A549 (cell line): Measurements from ENCODE around the gene PTTG1IP. TPM values are rescaled to one million over a fixed set of nuclear protein-coding genes. Genes with fewer than 3 reads are reported as not detected.

Source experiments
- ATAC-seq, 2 experiments: fragments of 200-7000 bp in 1 of 2; fragments of >200 bp in 1 of 2; cut with Nextera tagmentation in 1 of 2; cut with Tn5 transposase in 1 of 2; 3 replicates each; pipeline versions ENCODE4 v1.8.0 to v1.9.1; 2018 to 2020; ENCODE audit warnings: mild to moderate bottlenecking in 1 of 2, moderate library complexity in 1 of 2
- CTCF ChIA-PET: fragments of 300-600 bp; sonication (Branson Sonifier 250); formaldehyde crosslinking; extraction: SDS; loops from one replicate; lab custom pipeline; 2021; ENCODE audit warnings: antibody characterized with exemption, inconsistent platforms; lab: Yijun Ruan, JAX
- POLR2A ChIA-PET: fragments of 350-600 bp; formaldehyde crosslinking; extraction: SDS; loops from one replicate; lab custom pipeline; 2021; ENCODE audit warnings: antibody characterized with exemption, inconsistent platforms; lab: Yijun Ruan, JAX
- DNase-seq, 2 experiments: peaks; one replicate each; pipeline versions ENCODE4 v3.0.0 to v3.0.0-alpha.2; 2011 to 2016; ENCODE audit warnings: low read depth in 1 of 2, low spot score in 1 of 2
- FAIRE-seq: peaks from 2 replicates; lab custom pipeline; 2011; peaks lifted over from hg19 to GRCh38; lab: Jason Lieb, UNC
- H3K27ac ChIP-seq, 2 experiments: fragments of >200 bp; sonication (Bioruptor Twin); formaldehyde crosslinking; 3 replicates each; pipeline ENCODE4 v1.5.1; 2016 to 2017
- H3K4me1 ChIP-seq: fragments of >200 bp; sonication (Bioruptor Twin); formaldehyde crosslinking; 3 replicates; pipeline ENCODE4 v1.6.1; 2016
- H3K4me2 ChIP-seq: fragments of >200 bp; sonication (Bioruptor Twin); formaldehyde crosslinking; 3 replicates; pipeline ENCODE4 v1.6.1; 2016
- H3K4me3 ChIP-seq: fragments of >200 bp; sonication (Bioruptor Twin); formaldehyde crosslinking; 3 replicates; pipeline ENCODE4 v1.5.1; 2016
- H3K9me3 ChIP-seq: fragments of >200 bp; sonication (Bioruptor Twin); formaldehyde crosslinking; 3 replicates; pipeline ENCODE4 v1.6.1; 2016
- CBX2 ChIP-seq: fragments of 200-600 bp; sonication (generic); IDR thresholded peaks from 2 replicates; pipeline ENCODE4 v1.6.1; 2016; ENCODE audit warnings: low read depth, mild to moderate bottlenecking, borderline replicate concordance
- CHD2 ChIP-seq: fragments of 150-350 bp; IDR thresholded peaks from 2 replicates; pipeline ENCODE4 v1.6.1; 2014; ENCODE audit warnings: low read length; ENCODE audit not compliant: partially characterized antibody
- CHD4 ChIP-seq: fragments of 200-600 bp; sonication (generic); IDR thresholded peaks from 2 replicates; pipeline ENCODE4 v1.6.1; 2016; ENCODE audit warnings: antibody characterized with exemption, mild to moderate bottlenecking, borderline replicate concordance
- EHF ChIP-seq: fragments of 250-450 bp; sonication (Bioruptor Pico); IDR thresholded peaks from 2 replicates; pipeline ENCODE4 v1.5.0; 2020; ENCODE audit warnings: mild to moderate bottlenecking
- ESRRA ChIP-seq: fragments of 150-350 bp; IDR thresholded peaks from 2 replicates; pipeline ENCODE4 v1.6.1; 2014; ENCODE audit warnings: mild to moderate bottlenecking, low read length, borderline replicate concordance
- FOXS1 ChIP-seq: fragments of 250-450 bp; sonication (Bioruptor Pico); IDR thresholded peaks from 2 replicates; pipeline ENCODE4 v1.5.0; 2020; ENCODE audit warnings: mild to moderate bottlenecking, moderate library complexity
- HOXB13 ChIP-seq: fragments of 250-450 bp; sonication (Bioruptor Pico); IDR thresholded peaks from 2 replicates; pipeline ENCODE4 v1.5.0; 2020; ENCODE audit warnings: low read depth, mild to moderate bottlenecking, moderate library complexity
- HOXB5 ChIP-seq: fragments of 250-450 bp; sonication (Bioruptor Pico); IDR thresholded peaks from 2 replicates; pipeline ENCODE4 v1.5.0; 2020; ENCODE audit warnings: mild to moderate bottlenecking, moderate library complexity
- KDM5A ChIP-seq: fragments of 200-600 bp; sonication (generic); IDR thresholded peaks from 2 replicates; pipeline ENCODE4 v1.6.1; 2016; ENCODE audit warnings: antibody characterized with exemption, mild to moderate bottlenecking
- MAFK ChIP-seq: fragments of 450-650 bp; IDR thresholded peaks from 2 replicates; pipeline ENCODE4 v1.6.1; 2014; ENCODE audit not compliant: partially characterized antibody
- MYC ChIP-seq: IDR thresholded peaks from 2 replicates; pipeline ENCODE4 v1.6.1; 2012; ENCODE audit warnings: mild to moderate bottlenecking, inconsistent platforms, low read length, improper control_type of control experiment, borderline replicate concordance
- NPAS2 ChIP-seq: fragments of 250-450 bp; sonication (Bioruptor Pico); IDR thresholded peaks from 2 replicates; pipeline ENCODE4 v1.8.0; 2022; ENCODE audit warnings: mild to moderate bottlenecking, moderate library complexity, borderline replicate concordance
- RAD21 ChIP-seq, 2 experiments: fragments of >200 bp in 1 of 2; sonication (Bioruptor Twin) in 1 of 2; formaldehyde crosslinking in 1 of 2; IDR thresholded peaks in 1 of 2; conservative IDR thresholded peaks in 1 of 2; 2 replicates in 1 of 2; 3 replicates in 1 of 2; pipeline ENCODE4 v1.6.1; 2012 to 2018; ENCODE audit warnings: inconsistent platforms in 1 of 2
- RARB ChIP-seq: fragments of 250-450 bp; sonication (Bioruptor Pico); IDR thresholded peaks from 2 replicates; pipeline ENCODE4 v1.8.0; 2021; ENCODE audit warnings: mild to moderate bottlenecking, moderate library complexity
- SMC3 ChIP-seq: fragments of >200 bp; sonication (Bioruptor Twin); formaldehyde crosslinking; IDR thresholded peaks from 3 replicates; pipeline ENCODE4 v1.6.1; 2018; ENCODE audit warnings: inconsistent platforms
- ZFP36 ChIP-seq: fragments of 450-650 bp; IDR thresholded peaks from 2 replicates; pipeline ENCODE4 v1.6.1; 2014; ENCODE audit warnings: borderline replicate concordance; ENCODE audit not compliant: partially characterized antibody
- WGBS: methylation state at CpG from one replicate; pipeline ENCODE4 v1.1.6; 2017; ENCODE audit errors: missing lambda C conversion rate; 5-methylcytosine and 5-hydroxymethylcytosine counted together
- polyA plus RNA-seq, 4 experiments: library from polyadenylated mRNA; depleted of rRNA in 3 of 4; stranded (reverse); fragments of >200 nt; fragmentation: RNase III in 1 of 4; extraction: RNeasy Plus Mini Kit Qiagen cat#74134 plus additional on column Dnase treatment in 1 of 4; gene quantifications; 2 replicates in 3 of 4; 3 replicates in 1 of 4; pipeline ENCODE4 v1.2.3, GENCODE V29; 2011 to 2017
- TF ChIP-seq, protein P1 (sequence below): fragments of 250-450 bp; sonication (Bioruptor Pico); IDR thresholded peaks from 2 replicates; pipeline ENCODE4 v1.5.0; 2021; ENCODE audit warnings: mild to moderate bottlenecking, moderate library complexity, borderline replicate concordance
- TF ChIP-seq, protein P2 (sequence below): IDR thresholded peaks from 2 replicates; pipeline ENCODE4 v1.6.1; 2012; ENCODE audit warnings: low read depth, borderline replicate concordance
- TF ChIP-seq, protein P3 (sequence below): IDR thresholded peaks from 2 replicates; pipeline ENCODE4 v1.6.1; 2012
- TF ChIP-seq, protein P4 (sequence below): fragments of >200 bp; sonication (Bioruptor Twin); formaldehyde crosslinking; IDR thresholded peaks from 3 replicates; pipeline ENCODE4 v1.5.1; 2016
- TF ChIP-seq, protein P5 (sequence below): fragments of >200 bp; sonication (Bioruptor Twin); formaldehyde crosslinking; IDR thresholded peaks from 3 replicates; pipeline ENCODE4 v1.6.1; 2016
- TF ChIP-seq, protein P6 (sequence below): fragments of 200-600 bp; sonication (generic); IDR thresholded peaks from 2 replicates; pipeline ENCODE4 v1.6.1; 2016; ENCODE audit warnings: antibody characterized with exemption, mild to moderate bottlenecking, moderate library complexity

PTTG1IP gene
- polyA plus RNA-seq, 2 of the 4 experiments (the other 2 are of a cell fraction): 98.7 to 99.4 TPM

DNA sequence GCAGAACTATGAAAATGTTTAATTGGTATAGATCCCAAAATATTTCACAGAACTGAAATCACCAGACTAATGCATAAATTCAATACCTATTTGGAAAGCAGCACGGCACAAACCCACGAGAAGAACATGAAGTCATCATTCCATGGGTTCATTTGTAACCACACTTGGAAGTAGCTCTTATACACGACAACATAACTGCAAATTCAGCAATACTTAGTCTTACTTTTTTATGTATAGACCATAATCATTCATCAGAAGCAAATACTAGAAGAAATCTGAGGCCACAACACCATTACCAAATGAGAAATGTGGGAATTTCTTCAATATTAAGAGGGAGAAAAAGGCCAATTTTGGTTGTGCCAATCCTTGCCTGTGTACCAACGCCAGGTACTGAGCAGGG, 67.6 kb downstream of the PTTG1IP start:
- no peak overlapping the region for H3K4me3 ChIP-seq
- ChIA-PET CTCF (interaction anchor here (0.6 to 2.5 kb wide), 3 partner anchors 12 to 127 kb away, joined by 3 to 13 read pairs (median 3); no protein-coding TSS in a partner anchor), POLR2A (no interaction called here)
- no peak for FAIRE-seq
- no peak for ATAC-seq
- TF ChIP-seq MYC: no peak
- no peak for TF ChIP-seq KDM5A
- no peak for TF ChIP-seq HOXB13 (CRISPR knock-in tag)
- peak; percentile 49 for TF ChIP-seq MAFK
- TF ChIP-seq, protein P1, sequence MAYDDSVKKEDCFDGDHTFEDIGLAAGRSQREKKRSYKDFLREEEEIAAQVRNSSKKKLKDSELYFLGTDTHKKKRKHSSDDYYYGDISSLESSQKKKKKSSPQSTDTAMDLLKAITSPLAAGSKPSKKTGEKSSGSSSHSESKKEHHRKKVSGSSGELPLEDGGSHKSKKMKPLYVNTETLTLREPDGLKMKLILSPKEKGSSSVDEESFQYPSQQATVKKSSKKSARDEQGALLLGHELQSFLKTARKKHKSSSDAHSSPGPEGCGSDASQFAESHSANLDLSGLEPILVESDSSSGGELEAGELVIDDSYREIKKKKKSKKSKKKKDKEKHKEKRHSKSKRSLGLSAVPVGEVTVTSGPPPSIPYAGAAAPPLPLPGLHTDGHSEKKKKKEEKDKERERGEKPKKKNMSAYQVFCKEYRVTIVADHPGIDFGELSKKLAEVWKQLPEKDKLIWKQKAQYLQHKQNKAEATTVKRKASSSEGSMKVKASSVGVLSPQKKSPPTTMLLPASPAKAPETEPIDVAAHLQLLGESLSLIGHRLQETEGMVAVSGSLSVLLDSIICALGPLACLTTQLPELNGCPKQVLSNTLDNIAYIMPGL (CRISPR knock-in tag): no peak
- TF ChIP-seq, protein P2, sequence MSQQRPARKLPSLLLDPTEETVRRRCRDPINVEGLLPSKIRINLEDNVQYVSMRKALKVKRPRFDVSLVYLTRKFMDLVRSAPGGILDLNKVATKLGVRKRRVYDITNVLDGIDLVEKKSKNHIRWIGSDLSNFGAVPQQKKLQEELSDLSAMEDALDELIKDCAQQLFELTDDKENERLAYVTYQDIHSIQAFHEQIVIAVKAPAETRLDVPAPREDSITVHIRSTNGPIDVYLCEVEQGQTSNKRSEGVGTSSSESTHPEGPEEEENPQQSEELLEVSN: no peak
- TF ChIP-seq, protein P3, sequence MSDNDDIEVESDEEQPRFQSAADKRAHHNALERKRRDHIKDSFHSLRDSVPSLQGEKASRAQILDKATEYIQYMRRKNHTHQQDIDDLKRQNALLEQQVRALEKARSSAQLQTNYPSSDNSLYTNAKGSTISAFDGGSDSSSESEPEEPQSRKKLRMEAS: no peak
- TF ChIP-seq ESRRA: no peak
- no peak for DNase-seq
- H3K4me2 ChIP-seq: no peak overlapping the region
- no peak overlapping the region for H3K27ac ChIP-seq
- WGBS: 78% methylated on average over 4 of the region's 4 CpGs
- H3K4me1 ChIP-seq: peaks cover 7% of the 10 kb centered on the region; the same call in 2 of the 3 replicates
- H3K9me3 ChIP-seq: no peaks in the 10 kb centered on the region

DNA sequence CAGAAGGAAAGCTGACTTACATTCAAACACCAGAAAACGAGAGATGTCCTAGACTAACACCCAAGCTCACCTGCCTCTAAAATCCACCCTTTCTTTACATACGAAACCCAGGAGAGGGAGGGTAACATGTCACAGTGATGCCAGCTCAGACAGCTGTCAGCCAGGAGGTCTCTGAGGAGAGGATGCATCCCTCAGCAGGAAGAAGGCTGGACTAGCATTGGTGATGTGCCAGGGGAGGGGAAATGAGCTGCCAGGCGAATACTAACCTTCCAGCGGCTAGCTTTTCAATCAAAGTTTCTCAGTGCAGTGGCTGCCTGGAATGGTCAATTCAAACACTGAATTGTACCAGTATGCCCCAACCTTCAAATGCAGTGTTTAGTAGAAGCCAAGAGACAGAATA, 68.3 kb downstream of the PTTG1IP start:
- POLR2A ChIA-PET: interaction anchor here (1.0 kb wide), 1 partner anchor 13 kb away, joined by 3 read pairs; the partner anchor contains the start of gene SUMO3
- 92% methylated on average over 4 of the region's 4 CpGs for WGBS
- CTCF ChIA-PET: interaction anchor here (0.9 to 2.5 kb wide), 3 partner anchors 10 to 67 kb away, joined by 3 to 13 read pairs (median 4); no protein-coding TSS in a partner anchor
- FAIRE-seq: no peak
- ATAC-seq: no peak
- TF ChIP-seq, protein P4, sequence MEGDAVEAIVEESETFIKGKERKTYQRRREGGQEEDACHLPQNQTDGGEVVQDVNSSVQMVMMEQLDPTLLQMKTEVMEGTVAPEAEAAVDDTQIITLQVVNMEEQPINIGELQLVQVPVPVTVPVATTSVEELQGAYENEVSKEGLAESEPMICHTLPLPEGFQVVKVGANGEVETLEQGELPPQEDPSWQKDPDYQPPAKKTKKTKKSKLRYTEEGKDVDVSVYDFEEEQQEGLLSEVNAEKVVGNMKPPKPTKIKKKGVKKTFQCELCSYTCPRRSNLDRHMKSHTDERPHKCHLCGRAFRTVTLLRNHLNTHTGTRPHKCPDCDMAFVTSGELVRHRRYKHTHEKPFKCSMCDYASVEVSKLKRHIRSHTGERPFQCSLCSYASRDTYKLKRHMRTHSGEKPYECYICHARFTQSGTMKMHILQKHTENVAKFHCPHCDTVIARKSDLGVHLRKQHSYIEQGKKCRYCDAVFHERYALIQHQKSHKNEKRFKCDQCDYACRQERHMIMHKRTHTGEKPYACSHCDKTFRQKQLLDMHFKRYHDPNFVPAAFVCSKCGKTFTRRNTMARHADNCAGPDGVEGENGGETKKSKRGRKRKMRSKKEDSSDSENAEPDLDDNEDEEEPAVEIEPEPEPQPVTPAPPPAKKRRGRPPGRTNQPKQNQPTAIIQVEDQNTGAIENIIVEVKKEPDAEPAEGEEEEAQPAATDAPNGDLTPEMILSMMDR: no peak
- TF ChIP-seq MAFK (no peak), NPAS2 (CRISPR knock-in tag) (no peak), RAD21 (conservative IDR thresholded peaks at IDR 0.05 in 1 of 2, IDR thresholded peaks at IDR 0.05 in 1 of 2) (no peak), CHD2 (no peak), CBX2 (no peak), EHF (no peak), SMC3 (no peak), CHD4 (no peak), ESRRA (no peak), RARB (no peak), ZFP36 (no peak), FOXS1 (CRISPR knock-in tag) (no peak), HOXB5 (CRISPR knock-in tag) (no peak)
- TF ChIP-seq, protein P5, sequence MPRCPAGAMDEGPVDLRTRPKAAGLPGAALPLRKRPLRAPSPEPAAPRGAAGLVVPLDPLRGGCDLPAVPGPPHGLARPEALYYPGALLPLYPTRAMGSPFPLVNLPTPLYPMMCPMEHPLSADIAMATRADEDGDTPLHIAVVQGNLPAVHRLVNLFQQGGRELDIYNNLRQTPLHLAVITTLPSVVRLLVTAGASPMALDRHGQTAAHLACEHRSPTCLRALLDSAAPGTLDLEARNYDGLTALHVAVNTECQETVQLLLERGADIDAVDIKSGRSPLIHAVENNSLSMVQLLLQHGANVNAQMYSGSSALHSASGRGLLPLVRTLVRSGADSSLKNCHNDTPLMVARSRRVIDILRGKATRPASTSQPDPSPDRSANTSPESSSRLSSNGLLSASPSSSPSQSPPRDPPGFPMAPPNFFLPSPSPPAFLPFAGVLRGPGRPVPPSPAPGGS: no peak
- TF ChIP-seq, protein P6, sequence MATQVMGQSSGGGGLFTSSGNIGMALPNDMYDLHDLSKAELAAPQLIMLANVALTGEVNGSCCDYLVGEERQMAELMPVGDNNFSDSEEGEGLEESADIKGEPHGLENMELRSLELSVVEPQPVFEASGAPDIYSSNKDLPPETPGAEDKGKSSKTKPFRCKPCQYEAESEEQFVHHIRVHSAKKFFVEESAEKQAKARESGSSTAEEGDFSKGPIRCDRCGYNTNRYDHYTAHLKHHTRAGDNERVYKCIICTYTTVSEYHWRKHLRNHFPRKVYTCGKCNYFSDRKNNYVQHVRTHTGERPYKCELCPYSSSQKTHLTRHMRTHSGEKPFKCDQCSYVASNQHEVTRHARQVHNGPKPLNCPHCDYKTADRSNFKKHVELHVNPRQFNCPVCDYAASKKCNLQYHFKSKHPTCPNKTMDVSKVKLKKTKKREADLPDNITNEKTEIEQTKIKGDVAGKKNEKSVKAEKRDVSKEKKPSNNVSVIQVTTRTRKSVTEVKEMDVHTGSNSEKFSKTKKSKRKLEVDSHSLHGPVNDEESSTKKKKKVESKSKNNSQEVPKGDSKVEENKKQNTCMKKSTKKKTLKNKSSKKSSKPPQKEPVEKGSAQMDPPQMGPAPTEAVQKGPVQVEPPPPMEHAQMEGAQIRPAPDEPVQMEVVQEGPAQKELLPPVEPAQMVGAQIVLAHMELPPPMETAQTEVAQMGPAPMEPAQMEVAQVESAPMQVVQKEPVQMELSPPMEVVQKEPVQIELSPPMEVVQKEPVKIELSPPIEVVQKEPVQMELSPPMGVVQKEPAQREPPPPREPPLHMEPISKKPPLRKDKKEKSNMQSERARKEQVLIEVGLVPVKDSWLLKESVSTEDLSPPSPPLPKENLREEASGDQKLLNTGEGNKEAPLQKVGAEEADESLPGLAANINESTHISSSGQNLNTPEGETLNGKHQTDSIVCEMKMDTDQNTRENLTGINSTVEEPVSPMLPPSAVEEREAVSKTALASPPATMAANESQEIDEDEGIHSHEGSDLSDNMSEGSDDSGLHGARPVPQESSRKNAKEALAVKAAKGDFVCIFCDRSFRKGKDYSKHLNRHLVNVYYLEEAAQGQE: no peak
- DNase-seq: no peak
- Histone ChIP-seq H3K9me3 (no peaks in the 10 kb centered on the region), H3K27ac (no peak overlapping the region), H3K4me1 (peaks cover 11% of the 10 kb centered on the region; the same call in 2 of the 3 replicates), H3K4me3 (no peak overlapping the region), H3K4me2 (no peak overlapping the region)
